DMS 273 treated with DMSO at 0.1 percent for 48 hours (cell line): ENCODE results near the gene CDK6.

Source experiments
- DNase-seq: peaks from one replicate; lab custom pipeline; 2025; lab: John Stamatoyannopoulos, UW

Gene CDK6

DNA sequence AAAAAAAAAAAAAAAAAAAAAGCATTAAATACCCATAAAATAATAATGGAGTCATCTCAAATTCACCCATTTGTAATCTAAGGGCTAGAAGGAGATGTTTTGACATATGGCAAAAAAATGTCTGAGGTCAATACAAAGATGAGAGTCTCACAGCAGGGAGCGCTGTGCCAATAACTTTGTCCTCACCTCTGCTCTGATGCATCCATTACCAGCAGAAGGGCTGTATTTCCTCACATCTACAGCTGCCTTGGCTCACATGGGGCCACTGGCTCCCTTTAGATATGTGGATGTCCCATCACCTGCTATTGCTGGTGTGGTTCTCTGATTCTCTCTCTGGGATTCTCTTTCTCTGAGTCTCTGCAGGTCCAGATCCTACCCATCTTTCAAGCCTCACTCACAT is 155.9 kb downstream of the CDK6 start:
- no peak for DNase-seq

DNA sequence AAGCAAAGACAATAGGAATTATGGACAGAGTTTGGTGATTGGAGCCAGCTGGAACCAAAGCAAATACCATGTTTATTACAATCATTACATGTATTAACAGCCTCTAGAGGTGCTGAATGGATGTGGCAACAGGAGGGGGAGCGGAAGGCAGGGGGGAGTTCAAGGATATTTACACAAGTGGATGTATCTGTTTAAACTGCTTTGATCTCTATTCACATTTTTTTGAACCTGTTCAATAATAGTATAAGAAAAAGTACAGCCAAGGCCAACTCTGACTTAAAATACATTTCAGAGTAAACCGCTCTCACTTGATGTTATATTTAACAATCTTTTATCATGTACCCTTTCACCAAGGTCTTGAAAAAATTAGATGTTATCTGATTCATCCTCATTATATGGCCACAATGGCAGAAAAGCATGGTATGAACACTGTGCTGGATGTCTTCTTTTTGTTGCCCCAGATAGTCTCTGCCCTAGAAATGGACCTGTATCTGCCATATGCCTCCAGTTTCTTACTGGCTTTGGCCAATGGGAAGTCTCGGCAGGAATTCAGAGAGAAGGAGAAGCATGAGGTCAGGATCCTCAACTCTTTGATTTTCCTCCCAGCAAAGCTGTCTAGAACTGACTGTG is 158.0 kb downstream of the CDK6 start:
- no peak for DNase-seq

DNA sequence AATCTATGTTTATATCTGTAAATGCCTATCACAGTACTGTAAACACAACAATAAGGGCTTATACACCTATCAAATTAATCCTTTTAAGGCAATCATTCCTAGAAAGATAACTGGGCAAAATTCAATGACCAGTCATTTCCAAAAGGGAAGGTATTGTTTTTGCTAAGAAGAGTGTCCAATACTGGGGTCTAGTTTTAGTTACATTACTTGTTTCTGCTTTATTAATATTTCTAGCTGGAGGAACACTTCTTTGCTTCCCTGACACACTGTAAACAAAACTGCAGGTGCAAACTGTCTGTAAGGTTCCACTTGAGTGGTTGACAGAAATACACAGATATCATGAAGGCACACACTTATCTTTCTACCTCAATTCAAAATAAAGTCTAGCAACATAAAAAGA is 162.0 kb downstream of the CDK6 start:
- no peak for DNase-seq

DNA sequence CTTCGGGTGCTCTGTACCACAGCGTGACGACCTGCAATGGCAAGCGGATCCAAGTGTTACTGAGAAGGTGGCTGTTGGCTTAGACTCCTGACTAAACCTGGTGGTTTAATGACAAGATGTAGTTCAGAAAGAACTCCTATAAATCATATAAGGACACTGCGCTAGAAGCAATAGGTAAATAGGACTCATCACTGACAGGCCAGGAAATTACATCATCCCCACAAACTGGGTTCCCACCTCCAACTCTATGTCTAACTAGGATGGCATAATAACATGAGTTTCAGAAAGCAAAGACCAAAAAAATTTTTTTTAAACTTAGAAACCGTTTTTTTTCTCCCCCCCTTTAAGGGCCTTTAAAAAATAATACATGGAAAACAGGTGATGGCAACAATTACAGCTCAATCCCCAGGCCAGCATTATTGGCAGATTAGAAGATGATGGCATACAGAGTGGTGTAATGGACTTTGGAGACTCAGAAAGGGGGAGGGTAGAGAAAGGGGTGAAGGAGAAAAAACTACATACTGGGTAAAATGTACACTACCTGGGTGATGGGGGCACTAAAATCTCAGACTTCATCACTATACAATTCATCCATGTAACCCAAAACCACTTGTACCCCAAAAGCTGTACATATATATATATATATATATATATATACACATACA is 164.7 kb downstream of the CDK6 start:
- DNase-seq, result no peak

DNA sequence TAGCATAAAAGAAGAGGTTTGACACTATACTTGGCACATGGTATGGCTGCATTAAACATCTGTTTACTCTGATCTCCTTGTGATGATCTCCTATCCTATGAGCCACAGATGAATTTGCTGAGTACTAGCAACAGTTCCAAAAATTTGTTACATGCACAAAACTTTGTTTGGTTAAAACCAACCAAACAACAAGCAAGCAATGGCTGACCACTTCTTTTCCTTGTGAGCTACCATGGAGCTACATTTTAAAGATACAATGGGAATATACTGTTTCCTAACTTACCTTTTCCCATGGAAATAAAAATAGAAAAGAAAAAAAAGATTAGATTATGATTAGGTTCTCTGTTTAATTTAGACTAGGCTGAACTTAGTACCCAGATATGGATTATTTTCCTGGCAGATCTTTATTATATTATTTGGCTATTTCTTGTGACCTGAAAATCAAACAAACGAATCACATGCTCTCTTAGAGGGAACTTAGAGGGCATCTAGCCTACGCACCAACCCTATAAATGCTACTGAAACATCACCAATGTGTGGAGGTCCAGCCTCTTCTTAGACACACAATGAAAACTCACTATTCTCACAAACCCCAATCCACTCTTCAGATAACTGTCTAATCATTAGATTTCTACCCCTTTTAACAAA is 166.0 kb downstream of the CDK6 start:
- DNase-seq, result no peak

DNA sequence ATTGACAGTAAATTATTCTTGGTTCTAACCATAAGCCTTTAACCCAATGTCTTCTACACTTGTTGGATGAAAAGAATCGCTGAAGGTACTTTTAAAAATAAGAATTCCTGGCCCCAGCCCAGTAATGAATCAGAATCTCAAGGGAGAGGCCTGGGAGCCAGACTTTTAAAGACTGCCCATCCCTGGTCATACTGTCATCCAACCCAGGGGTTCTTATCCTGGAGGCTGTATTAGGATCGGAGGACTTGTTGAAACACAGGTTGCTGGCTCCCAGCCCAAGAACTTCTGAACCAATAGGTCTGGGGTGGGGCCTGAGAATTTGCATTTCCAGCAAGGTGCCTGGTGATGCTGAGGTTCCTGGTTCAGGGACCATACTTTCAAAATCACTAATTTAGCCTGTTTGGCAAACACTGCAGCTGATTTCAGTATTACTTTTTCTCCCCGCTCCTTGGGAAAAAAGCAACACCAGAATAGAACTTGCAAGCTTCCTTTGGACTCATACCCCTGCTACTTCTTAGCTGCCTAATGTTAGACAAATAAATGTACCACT is 166.7 kb downstream of the CDK6 start:
- DNase-seq, result no peak

DNA sequence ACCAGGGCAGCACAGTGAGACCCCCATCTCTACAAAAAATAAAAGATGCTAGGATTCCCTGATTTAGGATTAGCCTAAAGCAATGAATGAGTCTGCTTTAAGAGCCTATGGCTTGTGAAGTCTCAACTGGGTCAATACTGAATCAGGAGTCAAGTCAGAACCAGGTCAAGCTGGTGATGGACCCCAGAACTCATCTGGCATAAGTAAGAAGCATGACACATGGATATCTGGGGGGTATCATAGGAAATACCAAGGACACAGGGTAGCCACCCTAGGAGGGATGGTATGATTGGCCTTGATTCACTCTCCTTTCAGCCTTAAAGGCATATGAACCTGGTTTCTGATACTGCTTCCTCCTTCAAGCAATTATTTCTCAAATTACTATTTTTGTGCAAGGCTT is 167.8 kb downstream of the CDK6 start:
- DNase-seq, result no peak

- no peak for DNase-seq
These were observed 168.4 kb downstream of the CDK6 start for GRCh38 chr7:92667816-92668535.

- no peak for DNase-seq
These were observed 170.4 kb downstream of the CDK6 start for GRCh38 chr7:92665926-92666325.

GRCh38 chr7:92661651-92662050 is 174.7 kb downstream of the CDK6 start:
- DNase-seq, result no peak

DNA sequence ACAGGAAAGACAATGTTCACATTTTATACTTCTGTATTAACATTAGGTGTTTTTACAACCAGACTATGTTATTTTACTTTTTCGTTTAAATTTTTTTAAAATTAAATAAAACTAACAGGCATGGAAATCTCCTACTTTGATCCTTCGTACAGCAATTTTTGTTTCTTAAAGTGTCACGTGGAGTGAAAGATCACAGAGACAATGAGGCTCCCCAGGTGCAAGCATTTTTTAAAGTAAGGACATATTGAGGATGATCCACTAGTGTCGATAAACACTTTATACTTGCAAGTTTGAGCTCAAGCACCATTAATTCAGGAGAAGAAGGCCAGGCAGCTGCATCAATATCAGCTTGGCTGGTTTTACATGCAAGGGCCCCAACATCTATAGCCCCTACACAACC is 177.7 kb downstream of the CDK6 start:
- DNase-seq, result no peak

DNA sequence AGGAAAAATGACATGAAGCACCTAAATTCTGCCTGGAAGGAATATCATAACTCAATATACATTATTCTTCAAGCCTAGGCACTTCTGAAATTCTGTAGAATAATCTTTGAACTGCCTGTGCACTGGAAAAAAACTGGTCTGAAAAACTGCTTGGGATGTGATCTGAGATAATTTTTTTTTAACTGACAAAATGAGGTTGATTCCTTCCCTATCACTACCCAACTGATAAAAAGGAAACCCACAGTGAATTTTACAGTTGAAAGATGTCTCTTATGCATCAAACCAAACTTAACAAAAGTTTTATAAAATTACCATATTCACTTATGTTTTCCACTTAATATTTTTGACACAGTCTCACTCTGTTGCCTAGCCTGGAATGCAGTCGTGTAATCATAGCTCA is 179.0 kb downstream of the CDK6 start:
- DNase-seq, result no peak

- DNase-seq, result no peak
These were observed 180.3 kb downstream of the CDK6 start for GRCh38 chr7:92656121-92656520.

GRCh38 chr7:92655346-92655884 is 181.0 kb downstream of the CDK6 start:
- DNase-seq, result no peak

DNA sequence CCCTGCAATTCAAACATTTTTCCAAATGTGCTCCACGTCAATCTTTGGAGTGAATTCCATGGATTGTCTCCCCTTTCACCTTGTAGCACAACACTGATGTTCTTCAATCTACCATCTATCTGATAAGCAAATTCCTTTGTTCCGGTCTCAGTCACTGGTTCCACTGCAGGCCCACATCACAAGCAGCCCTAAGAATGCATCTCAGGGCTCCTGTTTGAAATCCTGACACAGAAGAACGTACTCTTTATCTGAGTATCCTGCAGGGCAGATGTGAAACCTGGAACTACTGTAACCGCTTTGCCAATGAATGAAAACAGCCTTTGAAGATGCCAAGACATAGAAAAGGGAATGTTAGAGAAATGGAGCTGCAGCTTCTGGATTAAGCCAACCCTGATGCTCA is 183.2 kb downstream of the CDK6 start:
- DNase-seq, result no peak

- DNase-seq, result no peak
These were observed 183.8 kb downstream of the CDK6 start for GRCh38 chr7:92652536-92652935.

GRCh38 chr7:92650391-92650790 is 186.0 kb downstream of the CDK6 start:
- DNase-seq, result no peak

- DNase-seq, result no peak
These were observed 188.3 kb downstream of the CDK6 start for GRCh38 chr7:92648067-92648466.

GRCh38 chr7:92647652-92648051 is 188.7 kb downstream of the CDK6 start:
- DNase-seq, result no peak

DNA sequence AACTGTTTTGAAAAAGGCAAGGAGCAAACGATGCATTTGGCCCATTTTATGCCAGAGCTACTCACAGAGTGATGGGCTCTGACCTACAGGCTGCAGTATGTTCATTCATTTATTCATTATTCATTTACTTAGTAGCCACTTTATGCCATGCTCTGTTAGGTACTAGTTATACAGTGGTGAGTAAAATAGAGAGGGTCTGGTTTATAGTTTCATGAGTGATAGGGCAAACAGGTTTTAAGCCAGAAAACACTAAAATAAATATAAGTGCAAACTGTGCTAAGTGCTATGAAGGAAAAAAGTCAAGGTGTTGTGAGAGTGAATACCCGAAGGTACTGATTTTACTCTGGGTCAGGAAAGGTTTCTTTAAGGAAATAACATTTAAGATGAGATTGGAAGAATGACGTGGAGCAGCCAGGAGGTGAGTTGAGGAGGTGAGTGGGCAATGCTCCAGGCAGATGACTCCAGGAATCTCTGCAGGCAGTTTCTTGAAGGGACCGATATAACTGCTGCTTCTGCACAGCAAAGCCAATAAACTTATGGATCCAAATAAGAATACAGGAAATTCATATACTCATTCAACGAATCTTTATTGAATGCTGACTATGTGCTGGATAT is 189.3 kb downstream of the CDK6 start:
- no peak for DNase-seq

- DNase-seq, result no peak
These were observed 191.0 kb downstream of the CDK6 start for GRCh38 chr7:92645114-92646061.
